DND-41 (cell line): Measurements from ENCODE around the gene VEGFA.

Source experiments
- ATAC-seq: fragments of 200-7000 bp; cut with Tn5 transposase; 3 replicates; pipeline ENCODE4 v1.9.1; 2021; ENCODE audit warnings: low read depth; ENCODE audit not compliant: insufficient read depth
- DNase-seq: peaks from one replicate; pipeline ENCODE4 v3.0.0-alpha.2; 2020
- H2AFZ ChIP-seq: 2 replicates; pipeline ENCODE4 v1.6.0; 2012; ENCODE audit warnings: low read depth, low read length
- H3K27ac ChIP-seq: 2 replicates; pipeline ENCODE4 v1.5.1; 2012; ENCODE audit warnings: low read length, inconsistent platforms
- H3K27me3 ChIP-seq: fragments of 200-600 bp; sonication (generic); 2 replicates; pipeline ENCODE4 v1.6.0; 2012; ENCODE audit warnings: low read length, mild to moderate bottlenecking, inconsistent platforms; ENCODE audit not compliant: insufficient read depth, poor library complexity
- H3K36me3 ChIP-seq: 2 replicates; pipeline ENCODE4 v1.5.1; 2012; ENCODE audit warnings: low read length, inconsistent platforms; ENCODE audit not compliant: insufficient read depth
- H3K4me1 ChIP-seq: 2 replicates; pipeline ENCODE4 v1.5.1; 2012; ENCODE audit warnings: mild to moderate bottlenecking, low read length; ENCODE audit not compliant: insufficient read depth
- H3K4me2 ChIP-seq: 2 replicates; pipeline ENCODE4 v1.6.0; 2012; ENCODE audit warnings: mild to moderate bottlenecking, moderate library complexity, low read length, inconsistent platforms; ENCODE audit not compliant: insufficient read depth
- H3K4me3 ChIP-seq, 2 experiments: fragments of 200-600 bp in 1 of 2; shearing (Covaris generic) in 1 of 2; 2 replicates each; pipeline ENCODE4 v1.5.1; 2012 to 2016; ENCODE audit warnings: inconsistent platforms in 2 of 2, low read length in 2 of 2, mild to moderate bottlenecking in 2 of 2, low read depth in 1 of 2, moderate library complexity in 1 of 2
- H3K79me2 ChIP-seq: 2 replicates; pipeline ENCODE4 v1.6.0; 2012; ENCODE audit warnings: low read length, inconsistent platforms; ENCODE audit not compliant: insufficient read depth
- H3K9ac ChIP-seq: 2 replicates; pipeline ENCODE4 v1.6.0; 2012; ENCODE audit warnings: low read depth, mild to moderate bottlenecking, inconsistent platforms, low read length, moderate library complexity
- H3K9me3 ChIP-seq: 2 replicates; pipeline ENCODE4 v1.5.1; 2012; ENCODE audit warnings: low read length, moderate library complexity, mild to moderate bottlenecking, inconsistent platforms; ENCODE audit not compliant: insufficient read depth, severe bottlenecking
- H4K20me1 ChIP-seq: 2 replicates; pipeline ENCODE4 v1.6.0; 2012; ENCODE audit warnings: low read length; ENCODE audit not compliant: insufficient read depth
- EZH2 ChIP-seq: IDR thresholded peaks from 3 replicates; pipeline ENCODE4 v1.6.1; 2012; ENCODE audit warnings: borderline replicate concordance, low read depth, mild to moderate bottlenecking, moderate library complexity, low read length, inconsistent platforms; ENCODE audit not compliant: severe bottlenecking
- TF ChIP-seq, protein P1 (sequence below): IDR thresholded peaks from 2 replicates; pipeline ENCODE4 v1.5.1; 2012; ENCODE audit warnings: borderline replicate concordance, low read length, moderate library complexity, mild to moderate bottlenecking; ENCODE audit not compliant: poor library complexity, severe bottlenecking; ENCODE audit errors: extremely low read depth

VEGFA gene

DNA sequence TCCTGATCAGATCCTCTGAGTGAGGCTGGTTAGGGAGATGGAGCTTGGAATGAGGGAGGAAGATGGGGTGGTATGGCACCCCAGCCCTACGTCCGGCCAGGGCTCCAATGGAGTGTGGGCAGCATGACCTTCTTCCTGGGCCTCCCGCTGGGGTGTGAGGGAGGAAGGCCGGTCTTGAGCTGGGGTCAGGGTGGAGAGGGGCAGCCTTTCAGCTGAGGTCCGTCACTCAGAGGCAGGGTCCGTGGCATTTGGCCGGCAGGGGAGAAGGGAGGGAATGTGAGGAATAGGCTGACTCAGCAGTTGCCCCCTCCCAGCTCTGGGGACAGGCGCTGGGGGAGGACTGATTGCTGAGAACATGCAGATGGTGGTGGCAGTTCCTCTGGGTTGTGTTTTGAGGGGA, 25.5 kb upstream of the VEGFA start:
- Histone ChIP-seq H3K9ac (no peak overlapping the region), H3K4me2 (no peak overlapping the region), H3K9me3 (no peaks in the 10 kb centered on the region), H3K27me3 (peaks cover 27% of the 10 kb centered on the region), H3K79me2 (no peaks in the 10 kb centered on the region), H3K4me3 (no peak overlapping the region), H3K36me3 (no peaks in the 10 kb centered on the region), H3K4me1 (no peaks in the 10 kb centered on the region), H2AFZ (no peak overlapping the region), H3K27ac (no peak overlapping the region), H4K20me1 (0 out of 2 replicates have a peak, but pooled peaks cover 3% of the 10 kb centered on the region)
- no peak for DNase-seq
- no peak for ATAC-seq
- TF ChIP-seq, protein P1, sequence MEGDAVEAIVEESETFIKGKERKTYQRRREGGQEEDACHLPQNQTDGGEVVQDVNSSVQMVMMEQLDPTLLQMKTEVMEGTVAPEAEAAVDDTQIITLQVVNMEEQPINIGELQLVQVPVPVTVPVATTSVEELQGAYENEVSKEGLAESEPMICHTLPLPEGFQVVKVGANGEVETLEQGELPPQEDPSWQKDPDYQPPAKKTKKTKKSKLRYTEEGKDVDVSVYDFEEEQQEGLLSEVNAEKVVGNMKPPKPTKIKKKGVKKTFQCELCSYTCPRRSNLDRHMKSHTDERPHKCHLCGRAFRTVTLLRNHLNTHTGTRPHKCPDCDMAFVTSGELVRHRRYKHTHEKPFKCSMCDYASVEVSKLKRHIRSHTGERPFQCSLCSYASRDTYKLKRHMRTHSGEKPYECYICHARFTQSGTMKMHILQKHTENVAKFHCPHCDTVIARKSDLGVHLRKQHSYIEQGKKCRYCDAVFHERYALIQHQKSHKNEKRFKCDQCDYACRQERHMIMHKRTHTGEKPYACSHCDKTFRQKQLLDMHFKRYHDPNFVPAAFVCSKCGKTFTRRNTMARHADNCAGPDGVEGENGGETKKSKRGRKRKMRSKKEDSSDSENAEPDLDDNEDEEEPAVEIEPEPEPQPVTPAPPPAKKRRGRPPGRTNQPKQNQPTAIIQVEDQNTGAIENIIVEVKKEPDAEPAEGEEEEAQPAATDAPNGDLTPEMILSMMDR = no peak
- TF ChIP-seq EZH2 = no peak

DNA sequence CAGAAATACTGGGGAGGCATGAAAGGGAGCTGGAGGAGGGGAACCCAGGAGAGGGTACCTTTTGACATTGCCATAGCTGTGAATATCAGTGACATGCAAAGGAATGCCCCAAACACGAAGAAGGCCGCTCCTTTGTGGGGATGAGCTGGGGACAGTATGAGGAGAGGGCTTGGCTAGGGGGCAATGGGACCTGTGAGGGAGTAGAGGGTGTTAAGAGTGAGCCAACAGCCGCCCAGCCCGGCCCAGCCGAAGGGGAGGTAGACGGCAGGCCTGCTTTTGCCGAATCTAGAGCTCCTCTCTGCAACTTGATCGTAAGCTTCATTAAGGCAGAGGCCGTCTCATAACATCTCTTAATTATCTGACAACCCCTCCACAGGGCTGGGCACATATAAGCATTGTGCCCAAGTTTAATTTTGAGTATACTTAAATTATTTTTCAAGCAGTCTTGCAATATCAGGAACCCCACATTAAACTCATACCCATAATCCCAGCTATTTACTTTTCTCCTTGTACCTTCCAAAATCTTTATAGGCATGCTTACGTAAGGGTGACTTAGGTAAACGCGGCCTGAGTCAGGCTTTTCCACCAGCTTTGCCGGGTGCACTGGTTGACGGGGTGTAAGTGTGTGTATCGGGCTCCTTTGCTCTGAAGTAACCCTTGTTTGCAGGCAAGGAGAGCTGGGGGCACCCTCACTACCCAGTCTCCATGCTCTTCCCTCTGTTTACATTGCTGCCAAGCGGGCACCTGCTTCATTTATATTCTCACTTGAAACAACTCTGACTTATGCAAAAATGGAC, 24.9 kb upstream of the VEGFA start:
- DNase-seq (no peak), ATAC-seq (no peak)
- Histone ChIP-seq H3K36me3 (no peaks in the 10 kb centered on the region), H3K4me2 (no peak overlapping the region), H2AFZ (no peak overlapping the region), H3K4me1 (no peaks in the 10 kb centered on the region), H3K27me3 (peaks cover 27% of the 10 kb centered on the region), H3K4me3 (no peak overlapping the region), H4K20me1 (0 out of 2 replicates have a peak, but pooled peaks cover 3% of the 10 kb centered on the region), H3K9me3 (no peaks in the 10 kb centered on the region), H3K9ac (no peak overlapping the region), H3K79me2 (no peaks in the 10 kb centered on the region), H3K27ac (no peak overlapping the region)
- TF ChIP-seq, protein P1 = no peak
- TF ChIP-seq EZH2 = no peak

DNA sequence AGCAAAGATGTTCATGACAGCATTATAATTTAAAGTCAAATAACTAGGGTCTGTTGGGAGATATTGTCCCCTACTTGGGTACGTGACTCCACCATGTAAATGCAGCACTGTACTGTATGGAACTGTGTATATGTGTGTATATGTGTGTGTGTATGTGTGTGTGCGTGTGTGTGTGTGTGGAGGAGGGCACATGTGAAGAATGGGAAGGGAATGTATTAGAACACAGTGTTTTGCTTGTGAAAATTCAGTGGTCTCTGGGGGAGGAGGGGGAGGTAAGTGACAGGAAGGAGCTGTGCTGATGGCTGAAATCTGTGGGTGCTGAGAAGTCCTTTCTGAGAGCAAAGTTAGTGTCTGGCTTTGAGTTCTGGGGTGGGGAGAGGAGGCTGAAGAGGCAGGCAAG, 23.9 kb upstream of the VEGFA start:
- no peak overlapping the region for H3K4me2 ChIP-seq
- TF ChIP-seq, protein P1 = no peak
- no peak for TF ChIP-seq EZH2
- no peak overlapping the region for H3K4me3 ChIP-seq
- peaks cover 27% of the 10 kb centered on the region for H3K27me3 ChIP-seq
- H3K9me3 ChIP-seq = no peaks in the 10 kb centered on the region
- ATAC-seq (no peak), DNase-seq (no peak)
- H3K27ac ChIP-seq = no peak overlapping the region
- no peak overlapping the region for H3K9ac ChIP-seq
- no peaks in the 10 kb centered on the region for H3K36me3 ChIP-seq
- no peak overlapping the region for H2AFZ ChIP-seq
- 0 out of 2 replicates have a peak, but pooled peaks cover 3% of the 10 kb centered on the region for H4K20me1 ChIP-seq
- H3K4me1 ChIP-seq = no peaks in the 10 kb centered on the region
- no peaks in the 10 kb centered on the region for H3K79me2 ChIP-seq
